Testis (tissue), 3 donors: ENCODE results near the gene SHC3. TPM values are rescaled to one million over a fixed set of nuclear protein-coding genes. Genes with fewer than 3 reads are reported as not detected.

Experiments used
- DNase-seq: peaks from one replicate; pipeline ENCODE4 v3.0.0-alpha.2; 2019
- H3K27ac ChIP-seq, 2 donors: fragments of 200-600 bp; sonication (generic); one replicate each; pipeline ENCODE4 v1.5.1; 2019
- H3K27me3 ChIP-seq: fragments of 200-600 bp; sonication (generic); one replicate; pipeline ENCODE4 v1.5.1; 2019
- H3K36me3 ChIP-seq: fragments of 200-600 bp; sonication (generic); one replicate; pipeline ENCODE4 v1.5.1; 2017; ENCODE audit warnings: low read depth; ENCODE audit errors: missing control alignments
- H3K4me1 ChIP-seq: fragments of 200-600 bp; sonication (generic); one replicate; pipeline ENCODE4 v1.5.1; 2019
- H3K4me3 ChIP-seq, 2 donors: fragments of 200-600 bp; sonication (generic); one replicate each; pipeline ENCODE4 v1.5.1; 2017 to 2019
- H3K9me3 ChIP-seq: fragments of 200-600 bp; sonication (generic); one replicate; pipeline ENCODE4 v1.5.1; 2017
- CTCF ChIP-seq, 3 experiments: fragments of 450-650 bp in 2 of 3; fragments of 200-600 bp in 1 of 3; sonication (generic) in 1 of 3; IDR thresholded peaks; one replicate each; pipeline ENCODE4 v1.5.1; 2016 to 2019; ENCODE audit warnings: antibody characterized with exemption in 3 of 3, mild to moderate bottlenecking in 2 of 3, moderate library complexity in 1 of 3
- POLR2A ChIP-seq: fragments of 450-650 bp; IDR thresholded peaks from one replicate; pipeline ENCODE4 v1.6.1; 2017; ENCODE audit warnings: antibody characterized with exemption, mild to moderate bottlenecking, moderate library complexity
- WGBS, 2 donors: methylation state at CpG; one replicate each; pipeline ENCODE4 v1.1.5; 2018; 5-methylcytosine and 5-hydroxymethylcytosine counted together
- intact Hi-C: fragments of 100-400 bp; cut with DNase I; formaldehyde crosslinking; loops from one replicate; pipeline ENCODE4 v1.15.1; 2023; ENCODE audit warnings: low total_unique reads
- polyA plus RNA-seq: library from polyadenylated mRNA; stranded (reverse); fragments of 350-450 nt; fragmentation: Illumina TruSeq; extraction: RNeasy Lipid Tissue Mini Kit (QIAGEN cat#74804); gene quantifications from one replicate; pipeline ENCODE4 v1.2.3, GENCODE V29; 2014; ENCODE audit warnings: low read depth, low replicate concordance; ENCODE audit not compliant: insufficient read depth
- total RNA-seq, 2 donors: library from RNA; depleted of rRNA; stranded (reverse); fragments of >200 nt; gene quantifications; one replicate each; pipeline ENCODE4 v1.2.3, GENCODE V29; 2016

SHC3 gene
- total and polyA plus RNA-seq, 3 donors from 2014 or later = 0.37 to 0.87 (median 0.82) TPM

GRCh38 chr9:89134709-89135108 is 43.9 kb downstream of the SHC3 start:
- WGBS, 2 donors = 87 to 97% methylated on average over 1 of the region's 1 CpG

GRCh38 chr9:89122949-89123348 is 55.7 kb downstream of the SHC3 start:
- 87 to 100% methylated on average over 2 of the region's 2 CpGs for WGBS, 2 donors
- no peak overlapping the region for H3K4me3 ChIP-seq
- intact Hi-C loops = no loop called here
- no peak overlapping the region for H3K27ac ChIP-seq
- no peaks in the 10 kb centered on the region for H3K4me1 ChIP-seq
- DNase-seq = no peak
- H3K36me3 ChIP-seq = no peaks in the 10 kb centered on the region
- TF ChIP-seq POLR2A = no peak
- TF ChIP-seq CTCF (IDR thresholded peaks at IDR 0.05) = no peak
- H3K27me3 ChIP-seq = no peaks in the 10 kb centered on the region
- no peaks in the 10 kb centered on the region for H3K9me3 ChIP-seq

More at GRCh38 chr9:89134709-89135108, 43.9 kb downstream of the SHC3 start:
- no peaks in the 10 kb centered on the region for H3K9me3 ChIP-seq
- H3K4me3 ChIP-seq = no peak overlapping the region
- DNase-seq = no peak
- intact Hi-C loops = no loop called here
- no peak overlapping the region for H3K27ac ChIP-seq
- H3K27me3 ChIP-seq = no peaks in the 10 kb centered on the region
- peaks cover 3% of the 10 kb centered on the region for H3K4me1 ChIP-seq
- TF ChIP-seq POLR2A = no peak
- TF ChIP-seq CTCF (IDR thresholded peaks at IDR 0.05) = no peak
- H3K36me3 ChIP-seq = no peaks in the 10 kb centered on the region

GRCh38 chr9:89120704-89121103 is 57.9 kb downstream of the SHC3 start:
- TF ChIP-seq CTCF (IDR thresholded peaks at IDR 0.05) (no peak), POLR2A (no peak)
- H3K9me3 ChIP-seq = no peaks in the 10 kb centered on the region
- DNase-seq = no peak
- WGBS, 2 donors = 96 to 97% methylated on average over 3 of the region's 3 CpGs
- no peaks in the 10 kb centered on the region for H3K4me1 ChIP-seq
- no peaks in the 10 kb centered on the region for H3K27me3 ChIP-seq
- H3K27ac ChIP-seq = no peak overlapping the region
- intact Hi-C loops = no loop called here
- no peak overlapping the region for H3K4me3 ChIP-seq
- no peaks in the 10 kb centered on the region for H3K36me3 ChIP-seq

- Histone ChIP-seq H3K4me1 (no peaks in the 10 kb centered on the region), H3K36me3 (no peaks in the 10 kb centered on the region), H3K9me3 (no peaks in the 10 kb centered on the region), H3K27me3 (no peaks in the 10 kb centered on the region), H3K27ac (no peak overlapping the region), H3K4me3 (no peak overlapping the region)
- DNase-seq = no peak
- WGBS, 2 donors = 92 to 93% methylated on average over 3 of the region's 3 CpGs
- no peak for TF ChIP-seq CTCF (IDR thresholded peaks at IDR 0.05)
- no peak for TF ChIP-seq POLR2A
- intact Hi-C loops = no loop called here
Observed at GRCh38 chr9:89116805-89117192, 61.8 kb downstream of the SHC3 start.

GRCh38 chr9:89116064-89116804 is 62.4 kb downstream of the SHC3 start:
- DNase-seq = no peak
- intact Hi-C loops = no loop called here
- no peaks in the 10 kb centered on the region for H3K27me3 ChIP-seq
- no peaks in the 10 kb centered on the region for H3K36me3 ChIP-seq
- no peaks in the 10 kb centered on the region for H3K4me1 ChIP-seq
- WGBS, 2 donors = 93 to 95% methylated on average over 8 of the region's 8 CpGs
- no peaks in the 10 kb centered on the region for H3K9me3 ChIP-seq
- no peak overlapping the region for H3K27ac ChIP-seq
- H3K4me3 ChIP-seq = no peak overlapping the region
- TF ChIP-seq POLR2A (no peak), CTCF (IDR thresholded peaks at IDR 0.05) (no peak)
